Articular chondrocyte of knee joint (primary cell): ENCODE measurements around the gene PCGF2. TPM values are rescaled to one million over a fixed set of nuclear protein-coding genes. Genes with fewer than 3 reads are reported as not detected.

Experiments used
- small RNA-seq: library from RNA; depleted of rRNA; stranded (forward); fragments of <200 nt; gene quantifications from one replicate; pipeline ENCODE3, GENCODE V24; 2012
- total RNA-seq: library from RNA; depleted of rRNA; stranded (reverse); fragments of >200 nt; gene quantifications from 2 replicates; pipeline ENCODE4 v1.2.3, GENCODE V29; 2012

The PCGF2 gene
- 3.5 and 3.8 TPM in 2 replicates for total RNA-seq

DNA sequence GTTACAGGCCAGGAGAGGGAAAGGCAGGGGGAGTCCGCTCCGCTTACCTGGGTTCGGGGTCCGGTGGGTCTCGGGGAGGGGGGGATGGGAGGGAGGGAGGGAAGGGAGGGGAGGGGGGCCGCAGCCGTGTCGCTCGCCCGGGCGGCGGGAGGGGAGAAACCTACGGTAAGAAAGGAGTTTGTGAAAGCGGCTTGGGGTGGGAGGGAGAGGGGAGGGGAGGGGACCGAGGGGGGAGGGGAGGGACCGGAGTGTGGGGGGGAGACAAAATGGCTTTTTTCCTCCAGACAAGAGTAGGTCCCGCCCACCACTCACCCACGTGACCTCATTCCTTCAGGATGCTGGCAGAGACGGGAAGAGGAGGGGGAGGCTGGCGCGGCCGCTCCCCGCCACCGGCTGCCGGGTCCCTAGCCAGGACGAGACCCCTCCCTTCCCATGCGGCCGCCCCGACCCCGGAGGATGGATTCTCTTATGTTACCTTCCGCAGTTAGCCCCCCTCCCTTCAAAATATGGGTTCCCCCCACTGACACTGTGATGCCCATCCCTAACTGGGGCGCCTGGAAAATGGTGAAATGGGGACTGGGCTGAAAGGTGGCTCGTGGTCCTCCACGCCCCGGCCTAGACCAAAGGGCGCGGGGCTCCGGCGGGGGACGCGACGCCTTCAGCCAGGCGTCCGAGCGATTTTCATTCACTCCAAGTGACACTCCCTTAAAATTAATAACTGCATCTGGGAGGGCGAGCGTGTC lies at the start of gene PCGF2:
TSS of gene PCGF2 (minus strand) at position 188 of the 743 bp plus-strand sequence. CDS start 7,934 bp downstream, outside the sequence.

DNA sequence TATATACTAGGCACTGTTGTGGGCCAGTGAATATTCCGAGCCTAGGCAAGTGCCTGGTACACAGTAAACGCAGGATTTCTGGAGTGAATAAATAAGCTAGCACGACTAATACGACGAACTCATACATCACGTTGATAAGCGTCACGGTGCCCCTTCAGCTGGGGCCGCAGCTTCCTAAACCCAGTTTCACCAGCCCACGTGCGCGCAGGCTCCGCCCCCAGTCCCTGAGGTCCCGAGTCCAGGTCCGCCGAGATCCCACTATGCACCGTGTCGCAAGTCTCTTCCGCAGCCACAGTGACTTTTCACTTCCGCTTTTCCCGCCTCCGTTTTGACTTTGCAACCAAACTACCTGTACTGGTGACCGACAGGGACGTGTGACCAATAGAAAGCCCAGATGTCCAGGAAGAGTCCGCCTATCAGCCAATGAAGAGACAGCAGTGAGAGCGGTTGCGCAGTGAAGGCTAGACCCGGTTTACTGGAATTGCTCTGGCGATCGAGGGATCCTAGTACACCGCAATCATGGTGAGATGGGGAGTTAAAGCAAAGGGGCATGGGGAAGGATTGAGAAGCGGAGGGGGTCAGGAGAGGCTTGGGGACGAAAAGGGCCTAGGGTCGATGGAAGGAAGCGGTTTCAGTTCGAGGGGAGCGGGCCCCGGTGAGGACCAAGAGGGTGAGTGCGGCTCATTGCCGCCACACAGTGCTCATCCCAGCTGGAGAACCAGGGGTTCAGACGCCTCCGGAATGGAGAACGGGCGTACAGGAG lies 4.4 kb upstream of the PCGF2 start, which contains the start of gene PSMB3:
TSS of gene PSMB3 (plus strand) at position 434 of the 763 bp plus-strand sequence. CDS start at position 520, 86 bp downstream.

DNA sequence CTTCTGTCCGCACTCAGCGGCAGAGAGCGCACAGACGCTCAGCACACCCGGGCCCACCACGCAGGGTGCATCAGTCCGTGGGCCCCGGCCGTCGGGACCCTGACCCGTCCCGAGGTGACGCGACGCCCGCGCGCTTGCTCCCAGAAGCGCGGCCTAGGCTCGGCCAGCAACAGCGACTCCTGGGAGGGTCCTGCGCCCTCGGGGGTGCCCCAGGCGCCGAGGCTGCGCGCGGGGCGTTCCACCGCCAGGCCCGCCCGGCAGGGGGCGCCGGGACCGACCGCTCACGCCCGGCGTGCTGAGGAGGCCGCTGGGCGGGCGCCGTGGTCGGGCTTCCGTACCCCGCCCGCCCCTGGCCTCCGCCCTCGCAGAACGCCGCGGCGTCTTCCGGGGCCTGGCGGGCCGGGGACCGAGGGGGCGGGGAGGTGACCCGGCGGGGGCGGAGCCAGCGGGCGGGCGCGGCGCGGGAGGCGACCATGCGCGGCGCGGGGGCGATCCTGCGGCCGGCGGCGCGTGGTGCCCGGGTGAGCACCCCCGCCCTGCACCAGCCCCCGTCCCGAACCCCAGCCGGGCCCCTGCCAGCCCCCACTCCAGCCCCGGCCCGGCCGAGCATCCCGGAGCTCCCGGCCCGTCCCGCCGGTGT lies 18.1 kb downstream of the PCGF2 start, which contains the start of gene CISD3:
TSS of gene CISD3 (plus strand) at position 456 of the 640 bp plus-strand sequence. CDS start at position 474, 18 bp downstream.

GRCh38 chr17:38704606-38705522 lies 43.3 kb downstream of the PCGF2 start, which contains the start of gene MLLT6:
Gene MLLT6, plus strand, starts transcription at chr17:38705273. Its CDS starts 360 bp downstream, at chr17:38705633.

Small RNA genes within 50 kb of the gene (small RNA-seq; reads per million reads assigned to genes)
- gene MIR4726 (not detected), gene MIR4734 (not detected), gene RNA5SP440 (0.46 reads per million, percentile 9 among the genes with 10 or more reads in this experiment), gene RNU6-866P (not detected)

Other genes starting within 250 kb of the PCGF2 start
- gene SRCIN1, start 142.4 kb downstream of the PCGF2 start, total RNA-seq: under 0.01 and 0.11 TPM in 2 replicates
- gene EPOP, start 73.4 kb downstream of the PCGF2 start, total RNA-seq: 1.1 and 1.7 TPM in 2 replicates
- gene MLLT6, start 43.1 kb downstream of the PCGF2 start, total RNA-seq: 27.1 and 30.6 TPM in 2 replicates
- gene CISD3, start 18.0 kb downstream of the PCGF2 start, total RNA-seq: 3.8 and 4.6 TPM in 2 replicates
- 236 and 243 TPM in 2 replicates for gene PSMB3, start 4.4 kb upstream of the PCGF2 start, total RNA-seq
- gene PIP4K2B, start 51.2 kb upstream of the PCGF2 start, total RNA-seq: 42.5 and 42.6 TPM in 2 replicates
- 11.6 and 13.1 TPM in 2 replicates for gene CWC25, start 77.0 kb upstream of the PCGF2 start, total RNA-seq
- gene RPL23, start 105.4 kb upstream of the PCGF2 start, total RNA-seq: 1,226 and 1,441 TPM in 2 replicates
- gene LASP1, start 121.7 kb upstream of the PCGF2 start, total RNA-seq: 140 and 177 TPM in 2 replicates
- gene FBXO47, start 219.1 kb upstream of the PCGF2 start, total RNA-seq: 0.13 TPM in 1 of 2 replicates, not detected in the other